ENCODE results near the gene CD164L2.
"Not testable (repeated sequence)": the region's sequence is repeated elsewhere in the genome, so short reads cannot be mapped to it uniquely, and the experiment has no call there.

The CD164L2 gene

DNA sequence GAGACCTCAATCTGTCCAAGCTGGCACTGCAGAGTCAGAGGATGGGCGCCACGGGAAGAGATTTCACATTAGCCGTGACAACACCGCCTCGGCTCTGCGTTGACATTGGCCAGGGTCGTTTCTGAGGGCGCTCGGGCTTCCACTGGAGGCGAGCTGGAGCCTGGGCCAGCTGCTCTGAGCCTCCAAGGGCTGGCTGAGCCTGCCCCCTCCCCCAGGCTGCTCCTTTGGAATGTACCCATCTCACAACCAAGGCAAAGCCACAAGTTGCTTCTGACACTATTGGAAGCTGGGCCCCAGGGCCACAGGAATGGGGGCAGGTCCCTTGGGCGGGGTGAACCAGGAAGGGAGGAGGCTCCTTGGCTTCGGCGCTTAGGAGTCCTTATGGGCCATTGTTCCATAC is 21.9 kb upstream of the CD164L2 start:
- DNase-seq = no peak

DNA sequence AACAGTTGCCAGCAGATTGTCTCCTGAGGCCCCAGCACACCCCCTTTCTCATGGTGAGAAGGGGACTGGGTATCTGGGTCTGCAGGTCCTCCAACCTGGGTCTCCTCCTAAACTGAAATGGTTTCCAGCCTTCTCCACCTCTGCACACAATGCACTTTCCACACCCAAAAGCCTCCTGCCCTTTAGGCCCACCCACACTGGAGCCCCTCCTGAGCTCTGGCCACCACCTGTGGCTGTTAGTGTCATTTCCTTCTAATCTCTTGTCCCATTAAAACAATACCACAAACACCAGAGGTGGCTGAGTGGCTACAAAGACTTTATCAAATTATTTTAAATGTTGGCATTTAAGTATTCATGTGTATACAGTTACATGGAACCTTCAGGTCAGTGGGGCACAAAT is 20.8 kb upstream of the CD164L2 start:
- no peak for DNase-seq

DNA sequence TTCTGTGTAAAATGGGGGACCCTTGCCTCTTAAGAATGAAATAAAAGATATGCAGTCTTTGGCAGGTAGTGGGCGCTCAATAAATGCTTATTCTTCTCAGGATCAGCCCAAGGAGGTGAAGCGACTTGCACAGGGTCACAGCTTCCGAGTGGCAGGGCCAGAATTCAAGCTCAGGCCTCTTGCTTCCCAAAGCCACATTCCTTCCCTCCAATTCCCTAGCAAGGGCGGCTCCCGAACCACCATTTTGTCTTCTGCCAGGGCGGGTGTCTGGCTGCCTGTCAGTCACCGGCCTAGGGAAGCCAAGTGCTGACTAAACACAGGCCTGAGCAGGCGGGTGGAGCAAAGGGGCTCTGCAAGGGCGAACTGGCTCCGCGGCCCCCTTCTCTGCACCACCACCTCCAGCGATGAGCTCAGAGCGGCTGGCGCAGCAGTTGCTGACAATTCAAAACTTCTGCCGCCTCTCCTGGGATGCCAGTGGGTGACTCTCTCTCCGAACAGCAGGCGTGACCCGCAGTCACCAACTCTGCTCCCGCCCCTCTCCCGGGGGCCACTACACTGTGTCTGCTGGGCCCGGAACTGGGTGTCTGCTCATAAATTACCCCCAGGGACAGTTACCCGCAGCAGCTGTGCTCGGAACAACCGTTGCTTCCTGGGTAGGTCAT is 20.1 kb upstream of the CD164L2 start:
- DNase-seq = peak; percentile 56 to 68

DNA sequence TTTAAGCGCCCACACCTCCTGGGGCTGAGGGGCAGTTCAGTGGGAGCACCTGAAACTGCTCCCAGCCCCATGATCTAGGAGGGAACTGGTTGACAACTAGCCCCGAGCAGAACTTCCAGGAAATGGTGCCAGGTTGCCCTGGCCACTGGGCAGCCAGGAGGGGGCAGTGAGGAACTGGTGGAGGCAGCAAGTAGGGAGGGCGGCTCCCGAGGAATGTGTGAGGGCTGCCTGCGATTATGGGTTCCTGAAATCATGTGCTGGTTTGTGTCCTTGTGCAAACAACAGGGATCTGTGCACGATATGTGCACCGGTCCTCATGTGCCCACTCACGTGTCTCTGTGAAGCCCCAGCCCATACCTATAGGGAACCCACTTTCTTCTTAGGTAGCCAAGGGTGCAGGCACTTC is 19.2 kb upstream of the CD164L2 start:
- peak; percentile 80 to 81 for DNase-seq

DNA sequence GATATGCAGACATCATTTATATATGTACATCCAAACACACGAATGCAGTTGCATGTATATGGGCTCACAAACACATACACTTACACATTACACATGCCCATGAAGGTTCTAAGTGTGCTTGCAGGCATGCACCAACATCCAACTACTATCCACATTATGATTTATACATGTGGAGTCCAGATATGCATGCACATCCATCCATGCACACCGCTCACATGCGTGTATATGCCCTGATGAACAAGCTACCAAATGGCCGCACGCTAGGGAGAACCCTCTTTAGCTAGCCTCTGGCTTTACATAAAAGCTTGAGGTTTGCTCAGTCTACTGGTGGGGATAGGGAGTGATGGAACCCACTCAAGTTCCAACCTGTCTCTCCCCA is 17.8 kb upstream of the CD164L2 start:
- DNase-seq = no peak

DNA sequence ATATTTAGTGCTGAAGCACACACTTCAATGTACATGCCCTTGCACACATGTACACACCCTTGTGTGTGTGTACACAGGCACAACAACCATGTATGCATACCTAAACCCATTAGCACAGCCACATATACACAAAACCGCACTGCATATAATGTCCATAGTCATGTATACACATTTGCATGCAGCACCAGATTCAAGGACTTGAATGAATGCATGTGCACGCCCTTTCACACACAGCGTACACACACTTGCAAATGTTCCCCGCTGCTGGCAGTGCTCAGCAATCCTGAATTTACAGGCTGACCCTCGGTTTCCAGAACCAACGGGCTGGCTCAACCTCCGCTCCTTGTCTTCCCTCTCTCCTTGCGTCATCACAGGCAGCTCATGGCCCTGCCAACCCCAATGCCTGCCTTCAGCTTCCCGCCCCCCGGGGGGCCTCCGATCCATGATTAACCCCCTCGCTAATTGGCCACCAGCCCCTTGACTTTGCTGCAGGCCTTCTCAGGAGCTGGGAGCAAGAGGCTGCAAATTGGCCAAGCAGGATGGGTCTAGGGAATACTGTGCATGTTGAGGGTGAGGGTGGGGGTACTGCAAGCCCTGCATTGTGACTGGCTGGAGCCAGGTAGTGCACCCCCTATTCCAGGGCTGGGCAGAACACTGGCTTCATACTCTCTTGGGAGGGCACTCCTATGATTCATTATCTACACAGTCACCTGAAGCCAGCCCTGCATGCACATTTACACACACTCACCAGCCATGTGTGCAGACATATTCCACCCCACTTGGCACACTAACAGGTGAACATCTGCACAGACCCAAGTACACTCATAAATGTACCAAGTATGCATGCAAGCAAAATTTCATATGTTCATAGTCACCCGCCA is 17.2 kb upstream of the CD164L2 start:
- DNase-seq = no peak

DNA sequence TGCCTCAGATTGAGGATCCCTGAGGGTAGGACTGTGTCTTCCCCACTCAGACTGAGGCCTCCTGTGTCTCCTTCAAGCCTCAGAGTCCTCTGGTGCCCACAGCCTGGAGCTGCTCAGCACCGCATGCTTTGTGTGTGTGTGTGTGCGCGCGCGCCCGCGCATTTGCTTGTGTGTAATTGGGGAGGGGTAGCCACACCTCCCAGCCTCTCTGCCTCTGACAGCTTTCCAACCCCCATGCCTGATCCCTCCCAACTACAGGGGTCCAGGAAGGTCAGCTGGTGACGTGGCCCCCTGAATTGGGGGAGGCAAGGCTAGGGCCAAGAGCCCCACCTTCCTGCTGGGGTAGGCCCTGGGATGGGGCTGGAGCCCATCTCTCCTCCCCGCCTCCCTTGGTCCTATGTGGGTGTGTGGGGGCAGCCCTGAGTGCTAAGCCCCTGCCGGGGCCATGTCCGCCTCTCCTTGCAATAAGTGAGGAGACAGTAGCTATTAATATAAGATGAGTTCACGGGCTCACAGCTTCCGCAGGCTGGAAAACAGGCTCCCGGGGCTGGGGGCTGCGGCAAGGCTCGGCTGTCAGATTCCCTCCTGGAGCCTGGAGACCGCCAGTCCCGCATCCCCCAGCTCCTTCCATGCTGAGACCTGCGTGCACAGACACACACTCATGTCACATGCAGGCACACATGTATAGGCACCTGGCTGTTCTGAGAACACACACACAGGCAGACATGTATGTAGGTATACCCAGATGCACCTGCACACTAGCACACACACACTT is 16.3 kb upstream of the CD164L2 start:
- DNase-seq = no peak

DNA sequence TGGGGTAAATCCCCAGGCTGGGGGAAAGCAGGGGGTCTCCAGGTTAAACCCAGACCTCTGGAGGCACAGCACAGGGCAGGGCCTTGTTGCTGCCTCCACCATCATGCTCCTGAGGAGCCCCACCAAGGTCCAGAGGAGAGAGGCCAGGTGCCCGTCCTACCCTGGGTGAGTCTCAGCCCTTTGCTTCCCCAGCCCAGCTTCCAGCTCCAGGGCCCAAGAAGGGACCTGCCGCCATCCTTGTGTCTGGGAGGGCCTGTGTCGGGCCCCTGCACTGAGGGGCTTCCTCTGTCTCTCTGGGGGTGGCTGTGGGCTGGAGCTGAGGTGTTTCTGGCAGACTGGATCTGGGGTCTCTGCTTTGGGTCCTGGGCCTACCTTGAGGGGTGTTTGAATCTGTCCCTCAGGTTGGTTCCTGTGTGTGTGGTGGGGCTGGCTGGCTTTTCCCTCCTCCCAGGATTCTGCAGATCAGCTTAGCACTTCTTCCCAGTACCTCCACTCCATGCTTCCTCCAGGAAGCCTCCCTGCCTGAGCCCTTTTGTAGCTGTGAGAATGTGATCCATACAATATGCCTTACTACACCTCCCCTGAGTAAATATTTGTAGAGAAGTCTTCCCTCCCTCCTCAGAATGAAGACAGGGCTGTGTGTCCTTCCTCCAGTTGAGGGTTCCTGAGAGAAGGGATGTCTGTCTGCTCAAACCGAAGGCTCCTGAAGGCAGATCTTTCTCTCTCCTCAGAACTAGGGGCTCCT is 15.4 kb upstream of the CD164L2 start:
- no peak for DNase-seq

DNA sequence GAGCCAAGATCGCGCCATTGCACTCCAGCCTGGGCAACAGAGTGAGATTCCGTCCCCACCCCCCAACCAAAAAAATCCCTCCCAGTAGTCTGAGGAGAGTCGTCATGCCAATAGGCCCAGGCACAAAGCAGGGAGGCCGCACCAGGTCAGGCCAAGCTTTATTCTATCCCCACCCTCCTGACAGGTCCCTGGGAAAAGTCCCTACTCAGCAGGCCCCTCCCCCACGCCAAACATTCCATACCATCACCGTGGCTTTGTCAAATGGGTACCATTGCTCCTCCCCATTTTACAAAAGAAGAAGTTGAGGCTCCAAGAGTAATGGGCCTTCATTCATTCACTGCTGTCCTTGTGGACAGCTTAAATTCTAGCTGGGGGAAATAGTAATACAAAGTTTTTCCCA is 14.6 kb upstream of the CD164L2 start:
- DNase-seq = no peak

DNA sequence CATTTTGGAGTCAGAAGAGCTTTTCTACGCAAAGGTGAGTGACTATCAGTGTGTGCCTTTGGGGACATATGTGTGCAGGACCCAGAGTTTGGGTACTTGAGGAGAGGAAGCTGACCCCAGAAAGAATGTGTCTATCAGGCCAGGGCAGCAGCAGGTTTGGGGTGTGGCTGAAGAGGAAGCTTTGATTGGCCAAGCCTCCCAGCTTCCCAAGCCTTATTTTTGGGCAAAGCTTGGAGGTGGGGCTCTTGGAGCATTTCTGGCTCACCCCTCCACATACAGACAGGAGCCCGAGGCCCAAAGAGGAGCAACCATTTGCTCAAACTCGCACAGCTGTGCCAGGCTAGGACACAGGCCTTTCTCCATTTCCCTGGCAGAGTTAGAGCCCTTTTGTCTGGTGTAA is 14.0 kb upstream of the CD164L2 start:
- no peak for DNase-seq

DNA sequence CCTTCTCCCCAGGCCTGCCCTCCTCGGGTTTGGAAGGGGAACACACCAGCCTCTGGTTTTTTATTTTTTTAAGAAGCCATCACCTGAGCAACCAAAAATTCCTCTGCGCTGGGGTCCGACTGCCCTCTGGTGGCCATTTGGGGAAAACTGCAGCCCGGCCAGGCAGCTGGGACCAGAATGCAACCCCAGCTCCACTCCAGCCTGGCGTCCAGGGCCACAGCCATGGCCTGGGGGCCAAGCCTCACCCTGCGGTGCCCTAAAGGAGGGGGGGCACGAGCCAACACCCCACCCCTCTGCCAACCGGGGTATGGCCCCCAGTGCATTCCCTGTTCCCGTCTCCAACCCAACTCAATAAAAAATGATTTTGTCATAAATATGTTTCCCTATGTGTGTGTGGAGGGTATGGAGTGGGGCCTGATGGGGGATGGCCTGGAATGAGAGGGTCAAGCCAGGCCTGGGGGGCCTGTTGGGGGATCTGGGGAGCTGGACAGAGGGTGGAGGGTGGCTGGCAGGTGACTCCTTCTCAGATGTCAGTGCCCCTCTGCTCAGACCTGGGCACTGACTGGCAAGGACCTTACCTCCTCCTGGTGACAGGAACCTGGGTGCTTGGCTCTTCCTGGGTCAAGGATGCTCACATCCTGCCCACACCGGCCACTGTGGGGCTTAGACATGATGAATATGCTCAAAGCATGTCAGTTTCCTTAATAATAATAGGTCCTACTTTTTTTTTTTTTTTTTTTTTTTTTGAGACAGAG is 12.5 kb upstream of the CD164L2 start:
- peak; percentile 66 to 77 for DNase-seq

DNA sequence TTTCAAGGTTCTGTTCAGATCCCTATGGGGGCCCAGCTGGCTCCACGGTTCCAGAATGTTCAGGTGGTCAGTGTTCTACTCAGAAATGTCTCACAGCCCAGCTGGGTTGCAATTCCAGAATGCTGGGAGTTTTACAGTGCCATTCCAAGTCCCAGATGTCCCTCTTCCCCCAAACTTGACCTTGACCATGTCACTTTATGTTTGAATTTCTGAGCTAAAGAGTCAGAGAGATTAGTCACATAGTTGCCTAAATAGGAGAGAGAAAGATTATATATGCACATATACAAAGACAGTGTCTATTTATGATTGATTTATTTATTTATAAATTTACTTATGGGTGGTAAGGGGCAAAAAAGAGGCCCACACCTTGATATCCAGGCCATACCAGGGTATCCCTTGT is 11.8 kb upstream of the CD164L2 start:
- no peak for DNase-seq

DNA sequence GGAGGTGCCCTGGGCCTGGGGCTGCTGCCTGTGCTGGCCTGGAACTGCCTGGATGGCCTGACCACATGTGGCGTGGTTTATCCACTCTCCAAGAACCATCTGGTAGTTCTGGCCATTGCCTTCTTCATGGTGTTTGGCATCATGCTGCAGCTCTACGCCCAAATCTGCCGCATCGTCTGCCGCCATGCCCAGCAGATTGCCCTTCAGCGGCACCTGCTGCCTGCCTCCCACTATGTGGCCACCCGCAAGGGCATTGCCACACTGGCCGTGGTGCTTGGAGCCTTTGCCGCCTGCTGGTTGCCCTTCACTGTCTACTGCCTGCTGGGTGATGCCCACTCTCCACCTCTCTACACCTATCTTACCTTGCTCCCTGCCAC is 11.1 kb upstream of the CD164L2 start:
- DNase-seq = no peak

DNA sequence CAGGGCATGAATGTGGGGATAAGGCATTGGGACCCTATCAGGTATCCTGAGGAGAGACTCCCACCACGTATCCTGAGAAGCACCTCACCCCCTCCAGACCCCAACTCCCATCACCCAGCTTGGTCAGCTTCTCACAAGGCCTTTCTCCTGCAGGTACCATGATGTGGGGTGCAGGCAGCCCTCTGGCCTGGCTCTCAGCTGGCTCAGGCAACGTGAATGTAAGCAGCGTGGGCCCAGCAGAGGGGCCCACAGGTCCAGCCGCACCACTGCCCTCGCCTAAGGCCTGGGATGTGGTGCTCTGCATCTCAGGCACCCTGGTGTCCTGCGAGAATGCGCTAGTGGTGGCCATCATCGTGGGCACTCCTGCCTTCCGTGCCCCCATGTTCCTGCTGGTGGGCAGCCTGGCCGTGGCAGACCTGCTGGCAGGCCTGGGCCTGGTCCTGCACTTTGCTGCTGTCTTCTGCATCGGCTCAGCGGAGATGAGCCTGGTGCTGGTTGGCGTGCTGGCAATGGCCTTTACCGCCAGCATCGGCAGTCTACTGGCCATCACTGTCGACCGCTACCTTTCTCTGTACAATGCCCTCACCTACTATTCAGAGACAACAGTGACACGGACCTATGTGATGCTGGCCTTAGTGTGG is 10.6 kb upstream of the CD164L2 start:
- no peak for DNase-seq

DNA sequence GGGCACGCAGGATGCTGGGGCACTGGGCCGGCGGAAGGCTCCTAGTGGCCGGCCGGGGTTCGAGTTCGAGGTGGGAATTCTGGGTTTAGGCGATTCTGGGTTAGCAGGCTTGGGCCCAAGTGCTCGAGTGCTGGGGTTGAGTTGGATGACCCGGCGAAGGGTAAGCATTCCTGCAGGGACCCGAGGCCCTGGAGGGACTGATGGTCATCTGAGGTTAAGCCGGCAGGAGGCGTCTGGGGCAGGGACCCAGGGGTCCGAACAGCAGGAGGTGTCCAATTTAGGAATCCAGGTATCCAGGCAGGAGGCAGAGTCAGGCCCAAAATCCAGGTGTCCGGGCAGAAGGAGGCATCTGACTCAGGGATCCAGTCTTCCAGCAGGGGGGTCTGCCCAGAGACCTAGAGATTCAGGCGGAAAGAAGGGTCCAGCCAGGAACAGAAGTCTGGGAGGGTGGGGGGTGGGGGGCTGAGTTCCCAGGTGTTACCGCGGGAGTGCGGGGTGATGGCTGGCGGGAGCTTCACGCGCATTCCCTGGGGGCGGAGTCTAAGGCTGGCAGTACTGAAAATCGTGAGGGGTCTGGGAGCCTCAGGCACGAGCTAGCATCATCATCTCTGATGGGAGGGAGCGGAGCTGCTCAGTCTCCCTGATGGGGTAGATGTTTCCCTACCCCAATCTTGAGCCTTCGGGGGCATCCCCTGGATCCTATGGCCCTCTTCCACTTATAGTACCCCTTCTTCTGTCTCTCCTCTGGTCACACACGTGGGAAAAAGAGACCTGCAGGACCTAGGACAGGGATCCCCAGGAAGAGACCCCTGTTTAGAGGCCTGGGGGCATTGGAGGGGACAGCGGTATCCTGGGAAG is 9.9 kb upstream of the CD164L2 start:
- no peak for DNase-seq

DNA sequence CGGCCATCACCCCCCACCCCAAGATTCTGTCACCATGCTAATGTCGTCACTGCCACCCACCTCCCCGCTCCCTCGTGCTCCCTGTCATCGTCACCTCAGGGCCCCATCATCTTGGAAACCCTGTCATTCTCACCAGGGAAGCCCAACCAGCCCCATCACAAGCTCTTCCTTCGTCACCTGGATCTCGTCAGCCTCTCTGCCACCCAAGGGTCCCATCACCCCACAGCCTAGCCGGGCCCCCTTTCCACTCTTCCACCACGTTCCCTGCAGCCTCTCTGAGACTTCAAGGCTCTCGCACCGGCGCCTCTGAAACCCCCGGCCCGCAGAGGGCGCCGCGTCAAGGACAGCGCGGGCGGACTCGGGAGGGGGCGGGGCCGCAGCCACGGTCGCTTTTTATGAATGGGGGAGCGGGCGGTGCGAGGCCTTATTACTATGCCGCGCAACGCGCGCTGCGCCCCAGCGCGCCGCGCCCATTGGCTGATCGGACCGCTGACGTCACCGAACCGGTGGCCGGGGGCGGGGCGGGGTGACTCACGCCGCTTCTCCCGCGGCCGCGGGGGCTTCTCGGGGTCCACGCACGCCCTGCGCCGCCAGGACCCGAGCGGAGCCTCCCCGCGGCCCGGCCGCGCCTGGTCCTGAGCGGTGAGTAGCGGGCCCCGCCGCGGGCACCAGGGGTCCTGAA is 9.1 kb upstream of the CD164L2 start, which contains the start of gene GPR3:
Gene GPR3 (plus strand): TSS at position 527 of the 682 bp plus-strand sequence. CDS start 1,177 bp downstream, outside the sequence.
- DNase-seq = peak; percentile 84 to 86

DNA sequence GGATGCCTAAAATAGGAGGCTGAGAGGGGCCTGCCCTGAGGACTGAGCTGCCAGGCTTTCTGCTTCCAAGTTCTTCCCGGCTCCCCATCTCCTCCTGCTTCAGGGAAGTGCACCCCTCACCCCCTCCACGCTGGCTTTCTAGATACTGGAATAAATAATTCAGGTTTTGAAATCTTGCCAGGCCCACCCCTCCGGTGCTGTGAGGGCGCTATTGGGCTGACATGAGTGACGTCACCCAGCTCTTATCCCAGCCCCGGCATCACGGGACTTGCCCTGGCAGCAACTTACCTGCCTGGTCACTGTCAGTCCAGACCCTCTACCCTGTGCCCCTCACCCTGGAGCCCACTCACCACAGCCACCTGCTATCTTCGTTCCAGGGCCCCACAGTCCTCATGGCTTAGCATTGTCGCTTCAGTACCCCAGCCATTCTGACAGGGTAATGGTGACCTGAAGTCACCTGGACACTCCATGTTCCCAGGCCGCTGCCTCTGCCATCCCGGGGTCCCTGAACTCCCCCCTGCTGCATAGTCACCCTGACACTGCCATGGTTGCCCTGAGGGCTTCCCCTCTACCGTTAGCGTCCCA is 8.5 kb upstream of the CD164L2 start:
- no peak for DNase-seq

DNA sequence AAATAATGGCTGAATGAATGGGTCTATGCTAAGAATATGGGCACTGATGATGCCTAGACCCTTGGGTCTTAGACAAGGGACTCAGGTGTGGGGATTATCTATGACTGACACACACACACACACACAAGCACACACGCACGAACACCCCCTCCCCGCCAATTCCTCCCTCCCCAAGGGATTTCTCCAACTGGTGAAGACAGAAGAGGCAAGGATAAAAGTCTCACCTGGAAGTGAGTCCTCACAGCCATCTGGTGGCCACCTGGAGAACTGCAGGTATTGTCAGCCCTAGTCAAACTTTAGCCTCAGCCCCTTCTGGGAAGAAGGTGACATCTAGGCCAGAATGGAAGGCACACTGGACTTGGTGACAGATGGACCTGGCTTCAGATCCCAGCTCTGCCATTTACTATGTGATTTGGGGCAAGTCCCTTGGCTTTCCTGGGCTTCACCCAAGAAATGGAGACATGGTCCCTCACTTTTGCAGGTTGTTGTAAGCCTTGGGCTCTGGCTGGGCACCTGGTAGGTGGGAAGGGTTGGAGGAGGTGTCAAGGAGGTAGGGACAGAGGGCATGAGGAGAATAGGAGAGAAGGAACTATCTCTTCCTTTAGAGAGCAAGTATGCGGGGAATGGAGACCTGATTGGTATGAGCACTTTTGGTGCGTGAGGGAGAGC is 5.3 kb upstream of the CD164L2 start:
- DNase-seq = peak; percentile 41 to 52

DNA sequence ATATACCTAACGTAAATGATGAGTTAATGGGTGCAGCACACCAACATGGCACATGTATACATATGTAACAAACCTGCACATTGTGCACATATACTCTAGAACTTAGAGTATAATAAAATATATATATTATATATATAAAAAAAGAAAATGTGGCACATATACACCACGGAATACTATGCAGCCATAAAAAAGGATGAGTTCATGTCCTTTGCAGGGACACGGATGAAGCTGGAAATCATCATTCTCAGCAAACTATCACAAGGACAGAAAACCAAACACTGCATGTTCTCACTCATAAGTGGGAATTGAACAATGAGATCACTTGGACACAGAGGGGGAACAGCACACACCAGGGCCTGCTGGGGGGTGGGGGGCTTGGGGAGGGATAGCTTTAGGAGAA is 1.7 kb upstream of the CD164L2 start:
- not testable (repeated sequence) for DNase-seq

Data from inflammatory macrophage (primary cell).